SU-DHL-6 (cell line): ENCODE measurements around the gene SORCS2.

Source experiments
- CTCF ChIP-seq: fragments of 200-600 bp; sonication (generic); IDR thresholded peaks from one replicate; pipeline ENCODE4 v1.5.1; 2017; ENCODE audit warnings: antibody characterized with exemption, mild to moderate bottlenecking, low read length, moderate library complexity; ENCODE audit not compliant: insufficient read depth, poor library complexity, severe bottlenecking
- EZH2phosphoT487 ChIP-seq: fragments of 200-600 bp; sonication (generic), shearing (Covaris generic); conservative IDR thresholded peaks from 2 replicates; pipeline ENCODE4 v1.6.1; 2018; ENCODE audit warnings: mild to moderate bottlenecking, antibody characterized with exemption, low read length, moderate library complexity, mixed read lengths

DNA sequence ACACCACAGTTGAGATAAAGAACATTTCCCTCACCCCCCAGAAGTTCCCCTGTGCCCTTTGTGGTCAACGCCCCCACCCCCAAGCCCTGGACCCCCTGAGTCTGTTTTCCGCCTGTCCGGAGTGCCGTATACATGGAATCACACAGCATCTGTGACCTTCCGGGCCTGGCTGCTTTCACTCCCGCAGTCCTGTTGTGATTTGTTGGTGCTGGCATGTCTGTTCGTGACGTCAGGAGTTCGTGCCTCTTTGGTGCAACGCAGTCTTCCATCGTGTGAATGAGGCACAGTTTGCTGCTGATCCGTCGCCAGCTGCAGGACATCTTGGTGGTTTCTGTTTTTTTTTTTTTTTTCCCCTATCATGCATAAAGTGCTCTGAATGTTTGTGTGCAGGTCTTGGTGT, 180.3 kb downstream of the SORCS2 start:
- no peak for TF ChIP-seq CTCF
- no peak for TF ChIP-seq EZH2phosphoT487
